ENCODE data around the gene CSE1L. TPM values are rescaled to one million over a fixed set of nuclear protein-coding genes. Genes with fewer than 3 reads are reported as not detected.
"Not testable (repeated sequence)": the region's sequence is repeated elsewhere in the genome, so short reads cannot be mapped to it uniquely, and the experiment has no call there.

Gene CSE1L, protein sequence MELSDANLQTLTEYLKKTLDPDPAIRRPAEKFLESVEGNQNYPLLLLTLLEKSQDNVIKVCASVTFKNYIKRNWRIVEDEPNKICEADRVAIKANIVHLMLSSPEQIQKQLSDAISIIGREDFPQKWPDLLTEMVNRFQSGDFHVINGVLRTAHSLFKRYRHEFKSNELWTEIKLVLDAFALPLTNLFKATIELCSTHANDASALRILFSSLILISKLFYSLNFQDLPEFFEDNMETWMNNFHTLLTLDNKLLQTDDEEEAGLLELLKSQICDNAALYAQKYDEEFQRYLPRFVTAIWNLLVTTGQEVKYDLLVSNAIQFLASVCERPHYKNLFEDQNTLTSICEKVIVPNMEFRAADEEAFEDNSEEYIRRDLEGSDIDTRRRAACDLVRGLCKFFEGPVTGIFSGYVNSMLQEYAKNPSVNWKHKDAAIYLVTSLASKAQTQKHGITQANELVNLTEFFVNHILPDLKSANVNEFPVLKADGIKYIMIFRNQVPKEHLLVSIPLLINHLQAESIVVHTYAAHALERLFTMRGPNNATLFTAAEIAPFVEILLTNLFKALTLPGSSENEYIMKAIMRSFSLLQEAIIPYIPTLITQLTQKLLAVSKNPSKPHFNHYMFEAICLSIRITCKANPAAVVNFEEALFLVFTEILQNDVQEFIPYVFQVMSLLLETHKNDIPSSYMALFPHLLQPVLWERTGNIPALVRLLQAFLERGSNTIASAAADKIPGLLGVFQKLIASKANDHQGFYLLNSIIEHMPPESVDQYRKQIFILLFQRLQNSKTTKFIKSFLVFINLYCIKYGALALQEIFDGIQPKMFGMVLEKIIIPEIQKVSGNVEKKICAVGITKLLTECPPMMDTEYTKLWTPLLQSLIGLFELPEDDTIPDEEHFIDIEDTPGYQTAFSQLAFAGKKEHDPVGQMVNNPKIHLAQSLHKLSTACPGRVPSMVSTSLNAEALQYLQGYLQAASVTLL
- 69.3 TPM for polyA plus RNA-seq (2013, experiment 1 of 2; ENCODE audit: insufficient read length)
- polyA plus RNA-seq (2013, experiment 2 of 2; ENCODE audit: insufficient read length) = 74.1 TPM

DNA sequence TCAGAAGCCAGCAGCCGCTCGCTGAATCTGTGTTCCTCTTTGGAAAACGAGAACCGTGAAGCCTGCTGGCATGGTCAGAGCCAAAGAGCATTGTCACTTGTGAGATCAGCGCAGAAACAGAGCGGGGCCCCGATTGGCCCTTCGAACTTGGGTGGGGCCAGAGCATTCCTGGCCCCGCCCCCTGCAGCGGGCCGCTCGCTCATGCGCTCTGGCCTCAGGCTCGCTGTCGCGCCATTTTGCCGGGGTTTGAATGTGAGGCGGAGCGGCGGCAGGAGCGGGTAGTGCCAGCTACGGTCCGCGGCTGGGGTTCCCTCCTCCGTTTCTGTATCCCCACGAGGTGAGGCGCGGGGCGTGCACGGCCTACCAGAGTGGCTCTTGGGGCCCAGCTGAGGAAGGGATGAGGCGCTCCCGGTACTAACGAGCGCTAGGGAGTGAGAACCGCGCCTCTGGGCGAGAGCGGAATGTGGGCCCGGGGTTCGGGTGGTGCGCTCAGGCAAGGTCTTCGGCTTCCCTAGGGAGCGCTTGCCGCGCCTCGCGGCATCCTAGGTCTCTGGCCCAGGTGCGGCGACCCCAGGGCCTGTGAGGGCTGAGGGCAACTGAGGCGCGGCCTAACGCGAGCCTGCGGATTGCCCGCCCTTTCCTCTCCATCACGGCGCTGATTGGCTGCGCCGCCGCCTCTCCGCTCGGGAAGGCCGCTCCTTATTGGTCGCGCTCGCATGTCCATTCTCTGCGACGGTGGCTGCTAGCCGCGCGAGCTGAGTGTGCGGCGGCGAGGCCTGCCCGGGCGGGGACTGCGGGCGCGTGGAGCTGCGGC lies at the start of gene CSE1L:
TSS of gene CSE1L (plus strand) at position 226 of the 814 bp plus-strand sequence. CDS start 12,152 bp downstream, outside the sequence.
- peak; percentile 96 for DNase-seq

DNA sequence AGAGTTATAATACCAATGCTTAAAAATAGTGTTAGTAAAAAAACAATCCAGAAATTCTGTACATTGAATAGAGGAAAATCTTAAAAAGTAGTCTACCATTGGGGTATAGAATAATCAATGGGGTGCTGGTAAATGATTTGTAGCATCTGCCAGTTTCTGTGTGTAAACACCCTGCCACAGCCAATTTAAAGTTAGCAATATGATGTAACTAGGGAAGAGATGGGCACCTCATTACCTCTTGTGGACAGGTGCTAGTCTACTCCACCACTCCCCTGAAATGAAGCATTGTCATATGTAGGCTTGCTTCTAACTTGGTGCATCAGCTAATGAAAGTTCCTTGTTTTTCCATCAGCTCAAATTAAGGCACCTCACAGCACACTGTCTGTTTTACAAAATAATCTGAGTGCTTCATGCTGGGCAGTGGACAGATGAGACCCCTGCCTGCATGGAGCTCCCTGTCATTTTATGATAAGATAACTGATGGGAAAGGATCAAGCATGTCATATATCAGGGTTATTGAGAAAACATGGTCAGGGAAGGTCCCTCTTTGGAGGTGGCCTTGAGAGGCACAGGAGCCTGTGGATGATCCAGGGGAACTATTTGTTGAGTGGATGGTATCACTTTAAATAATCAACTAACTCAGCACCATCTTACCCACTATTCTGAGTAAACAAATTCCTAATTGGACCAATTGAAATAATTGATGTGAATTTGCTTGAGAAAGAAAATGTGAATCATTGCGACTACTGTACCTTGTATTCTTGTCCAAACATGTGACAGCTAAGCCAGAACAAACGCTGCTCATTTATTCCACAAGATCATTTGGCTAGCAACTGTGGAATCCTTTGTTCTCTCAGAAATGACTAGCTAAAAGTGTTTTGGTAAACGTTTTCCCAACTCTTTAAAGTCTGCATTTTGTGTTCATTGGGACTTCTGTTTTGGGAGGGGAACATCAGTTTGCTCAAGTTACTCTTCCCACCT lies 45.9 kb upstream of the CSE1L start:
- DNase-seq = no peak

DNA sequence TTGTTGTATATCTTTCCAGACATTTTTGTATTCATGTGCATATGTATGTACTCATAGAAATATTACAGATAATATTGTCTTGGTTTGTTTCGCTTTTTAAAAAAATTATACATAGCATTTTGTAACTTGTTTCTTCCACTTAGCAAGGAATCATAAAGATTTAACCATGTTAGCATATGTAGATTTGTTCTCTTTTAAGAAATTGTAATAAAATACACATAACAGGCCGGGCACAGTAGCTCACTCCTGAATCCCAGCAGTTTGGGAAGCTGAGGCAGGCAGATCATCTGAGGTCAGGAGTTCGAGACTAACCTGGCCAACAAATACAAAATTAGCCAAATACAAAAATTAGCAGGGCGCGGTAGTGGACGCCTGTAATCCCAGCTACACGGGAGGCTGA lies 44.4 kb upstream of the CSE1L start:
- DNase-seq = no peak

DNA sequence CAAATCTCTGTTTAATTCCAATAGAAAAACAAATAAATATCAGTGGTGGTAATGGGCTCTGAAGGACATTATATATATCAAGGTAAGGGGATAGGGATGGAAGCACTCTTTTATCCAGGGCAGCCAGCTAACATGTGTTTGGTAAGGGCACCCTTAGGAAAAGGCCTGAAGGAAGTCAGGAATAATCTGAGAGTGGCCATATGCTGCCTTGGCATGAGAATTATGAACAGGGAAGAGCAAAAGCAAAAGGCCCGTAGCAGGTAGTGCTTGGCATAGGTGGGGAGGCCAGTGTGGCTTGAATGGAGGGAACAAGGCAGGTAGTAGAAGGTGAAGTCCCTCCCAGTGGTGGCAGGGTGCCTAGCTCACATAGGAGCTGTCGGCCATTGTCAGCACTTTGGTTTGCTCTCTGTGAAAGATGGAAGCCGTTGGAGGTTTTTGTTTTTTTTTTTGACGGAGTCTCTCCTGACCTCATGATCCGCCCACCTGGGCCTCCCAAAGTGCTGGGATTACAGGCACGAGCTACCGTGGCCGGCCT lies 39.6 kb upstream of the CSE1L start:
- no peak for DNase-seq

DNA sequence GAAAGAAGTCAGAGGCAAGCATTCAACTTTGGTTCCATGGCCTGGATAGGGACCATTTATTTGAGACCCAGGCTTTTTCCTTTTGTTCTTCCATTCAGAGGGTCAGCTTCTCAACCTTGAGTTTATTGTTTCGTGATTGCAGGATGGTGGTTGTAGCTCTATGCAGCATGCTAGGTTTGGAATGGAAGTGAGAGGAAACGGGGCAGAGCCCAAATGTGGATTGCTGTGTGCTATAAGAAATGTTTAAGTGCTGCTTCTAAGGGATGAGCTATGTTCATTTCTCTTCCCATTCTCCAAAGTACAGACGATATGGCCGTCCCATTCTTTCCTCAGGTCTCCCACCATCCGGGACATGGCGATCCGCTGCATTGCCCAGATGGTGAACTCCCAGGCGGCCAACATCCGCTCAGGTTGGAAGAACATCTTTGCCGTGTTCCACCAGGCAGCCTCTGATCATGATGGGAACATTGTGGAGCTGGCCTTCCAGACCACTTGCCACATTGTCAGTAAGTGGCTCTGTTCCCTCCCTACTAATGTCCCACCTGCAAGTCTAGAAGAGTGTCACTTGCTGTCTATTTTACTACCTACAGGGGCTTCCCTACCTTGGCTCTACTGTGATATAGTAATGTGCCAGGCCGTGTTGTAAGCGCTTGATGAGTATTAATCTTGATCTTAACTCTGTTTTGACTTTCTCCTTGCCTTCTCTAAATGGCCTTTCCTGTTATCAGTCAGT lies 36.0 kb upstream of the CSE1L start:
- no peak for DNase-seq

DNA sequence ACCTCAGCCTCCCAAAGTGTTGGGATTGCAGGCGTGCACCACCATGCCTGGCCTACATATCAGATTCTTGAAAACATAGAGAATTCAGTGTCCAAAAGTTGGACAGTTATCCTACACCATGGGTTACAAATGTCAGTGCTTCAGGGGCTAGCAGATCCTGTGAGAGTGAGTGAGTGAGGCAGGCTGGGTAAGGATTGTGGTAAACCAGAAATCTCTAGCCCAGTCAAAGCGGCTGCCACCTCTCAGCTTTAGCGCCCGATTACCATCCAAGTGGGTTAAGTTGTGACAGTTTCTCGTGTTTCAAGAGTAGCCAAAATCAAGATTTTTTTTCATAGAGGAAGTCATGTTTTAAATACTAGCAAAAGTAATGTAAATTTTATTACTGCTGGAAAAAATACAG lies 21.9 kb upstream of the CSE1L start:
- DNase-seq = no peak

DNA sequence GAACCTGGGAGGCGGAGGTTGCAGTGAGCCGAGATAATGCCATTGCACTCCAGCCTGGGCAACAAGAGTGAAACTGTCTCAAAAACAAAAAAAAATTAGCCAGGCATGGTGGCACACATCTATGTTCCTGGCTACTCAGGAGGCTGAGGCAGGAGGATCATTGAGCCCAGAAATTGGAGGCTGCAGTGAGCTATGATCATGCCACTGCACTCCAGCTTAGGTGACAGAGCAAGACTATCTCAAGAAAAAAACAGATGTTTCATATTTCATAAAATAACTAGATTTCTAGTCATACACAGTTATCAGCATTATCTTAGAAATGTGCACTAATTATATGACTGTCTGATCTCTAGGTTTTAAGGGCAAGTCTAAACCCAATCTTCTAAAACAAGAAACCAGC lies 17.9 kb upstream of the CSE1L start:
- not testable (repeated sequence) for DNase-seq

DNA sequence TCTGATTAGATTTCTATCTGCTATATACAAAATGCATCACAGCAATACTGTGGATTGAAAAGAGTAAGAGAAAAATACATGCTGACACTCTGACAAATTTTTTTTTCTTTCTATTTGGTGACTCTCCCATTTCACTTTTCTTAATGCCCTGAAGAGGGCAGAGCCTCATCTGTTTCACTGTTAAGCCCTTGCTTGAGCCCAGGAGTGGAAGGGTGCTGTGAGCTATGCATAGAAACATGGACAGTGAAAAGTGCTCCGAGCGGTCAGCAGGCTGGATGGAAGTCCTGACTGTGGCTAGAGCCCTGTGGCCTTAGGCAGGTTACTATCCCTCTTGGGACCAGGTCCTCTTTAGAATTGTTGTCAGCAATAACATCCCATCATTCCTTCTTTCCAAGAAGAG lies 17.4 kb upstream of the CSE1L start:
- DNase-seq = peak; percentile 57

DNA sequence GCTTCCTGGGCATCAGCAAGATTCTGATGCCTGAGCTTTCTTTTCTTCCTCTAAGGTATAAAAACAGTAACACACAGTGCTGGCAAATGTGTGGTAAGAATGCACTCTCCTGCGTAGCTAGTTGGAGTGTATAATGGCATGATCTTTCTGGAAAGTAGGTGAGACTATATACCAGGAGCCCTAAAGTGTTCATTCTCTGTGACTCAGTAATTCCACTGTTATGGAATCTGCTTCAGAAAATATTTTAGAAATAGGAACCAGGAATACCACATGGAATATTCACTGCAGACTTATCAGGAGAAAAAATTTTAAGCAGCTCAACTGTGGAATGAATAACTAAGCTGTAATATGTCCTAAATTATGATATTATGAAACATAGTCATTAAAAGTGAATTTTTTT lies 16.9 kb upstream of the CSE1L start:
- peak; percentile 78 for DNase-seq

DNA sequence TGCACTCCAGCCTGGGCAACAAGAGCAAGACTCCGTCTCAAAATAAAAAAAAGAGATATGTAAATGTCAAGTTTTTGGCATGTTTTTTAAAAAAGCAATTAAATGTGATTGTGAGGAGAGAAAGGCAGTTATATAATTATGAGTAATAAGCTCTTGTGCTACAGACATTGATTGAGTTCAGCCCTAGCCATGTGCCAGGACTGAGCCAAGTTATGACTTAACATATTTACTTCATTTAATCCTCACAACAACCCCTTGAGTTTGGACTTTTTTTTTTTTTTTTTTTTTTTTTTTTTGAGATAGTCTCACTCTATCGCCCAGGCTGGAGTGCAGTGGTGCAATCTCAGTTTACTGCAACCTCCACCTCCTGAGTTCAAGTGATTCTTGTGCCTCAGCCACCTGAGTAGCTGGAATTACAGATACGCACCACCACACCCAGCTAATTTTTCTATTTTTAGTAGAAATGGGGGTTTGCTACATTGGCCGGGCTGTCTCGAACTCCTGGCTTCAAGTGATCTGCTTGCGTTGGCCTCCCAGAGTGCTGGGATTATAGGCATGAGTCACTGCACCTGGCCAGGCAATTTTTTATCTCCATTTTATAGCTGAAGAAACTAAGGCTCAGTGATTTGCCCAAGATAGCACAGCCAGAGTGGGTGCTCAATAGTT lies 15.0 kb upstream of the CSE1L start:
- no peak for DNase-seq

DNA sequence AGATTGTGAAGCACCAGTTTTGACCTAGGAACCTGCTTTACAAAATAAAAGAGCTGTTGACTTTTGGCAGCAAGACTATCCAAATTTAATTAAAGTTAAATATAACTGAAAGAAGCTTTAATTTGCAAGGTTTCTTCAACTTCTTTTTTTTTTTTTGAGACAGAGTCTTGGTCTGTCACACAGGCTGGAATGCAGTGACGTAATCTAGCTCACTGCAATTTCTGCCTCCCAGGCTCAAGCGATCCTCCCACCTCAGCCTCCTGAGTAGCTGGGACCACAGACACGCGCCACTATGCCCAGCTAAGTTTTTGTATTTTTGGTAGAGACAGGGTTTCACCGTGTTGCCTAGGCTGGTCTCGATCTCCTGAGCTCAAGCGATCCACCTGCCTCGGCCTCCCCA lies 13.7 kb upstream of the CSE1L start:
- DNase-seq = no peak

DNA sequence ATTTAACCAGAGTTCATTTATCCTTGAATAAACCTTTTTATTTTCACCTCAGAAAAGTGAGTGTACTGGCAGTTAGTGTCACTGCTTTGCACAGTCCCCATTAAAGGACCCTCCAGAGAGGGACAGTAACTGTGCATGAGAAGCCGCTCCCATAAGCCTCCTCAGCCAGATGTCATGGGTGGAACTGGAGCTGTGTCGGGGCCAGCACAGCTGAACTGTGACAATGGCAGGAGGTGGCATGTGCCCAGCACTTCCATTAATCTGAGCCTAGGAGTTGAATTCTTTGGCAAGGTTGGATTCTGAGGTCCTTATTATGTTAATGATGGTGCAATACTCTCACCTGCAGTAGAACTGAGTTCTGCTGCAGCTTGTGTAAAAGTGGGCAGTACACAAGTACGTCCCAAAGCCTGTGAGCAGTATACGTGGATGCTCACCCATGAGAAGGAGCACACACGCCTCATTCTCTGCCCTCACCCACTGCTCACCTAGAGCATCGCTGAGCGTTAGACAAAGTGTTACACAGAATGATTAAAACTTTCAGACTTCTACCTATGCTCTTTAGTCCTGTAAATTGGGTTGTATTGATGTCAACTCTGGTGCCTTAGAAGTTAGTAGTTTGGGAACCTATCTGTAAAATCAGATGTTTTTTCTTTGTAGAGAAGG lies 11.9 kb upstream of the CSE1L start:
- no peak for DNase-seq

DNA sequence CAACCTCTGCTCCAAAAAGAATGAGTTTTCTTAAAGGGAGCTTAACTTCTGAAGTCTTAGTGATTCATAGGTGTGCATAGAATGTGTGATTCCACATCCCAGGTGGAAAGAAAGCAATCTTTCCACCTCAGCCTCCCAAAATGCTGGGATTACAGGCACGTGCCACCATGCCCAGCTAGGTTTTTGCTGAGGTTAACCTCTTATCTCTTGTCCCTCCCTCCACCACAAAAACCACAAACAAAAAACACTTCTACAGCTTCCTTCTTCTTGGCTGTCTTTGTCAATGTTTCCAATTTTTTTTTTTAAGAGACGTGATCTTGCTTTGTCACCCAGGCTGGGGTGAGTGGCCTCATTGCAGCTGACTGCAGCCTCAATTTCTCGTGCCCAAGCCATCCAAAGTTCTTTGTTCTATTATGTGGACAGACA lies 8.1 kb upstream of the CSE1L start:
- no peak for DNase-seq

DNA sequence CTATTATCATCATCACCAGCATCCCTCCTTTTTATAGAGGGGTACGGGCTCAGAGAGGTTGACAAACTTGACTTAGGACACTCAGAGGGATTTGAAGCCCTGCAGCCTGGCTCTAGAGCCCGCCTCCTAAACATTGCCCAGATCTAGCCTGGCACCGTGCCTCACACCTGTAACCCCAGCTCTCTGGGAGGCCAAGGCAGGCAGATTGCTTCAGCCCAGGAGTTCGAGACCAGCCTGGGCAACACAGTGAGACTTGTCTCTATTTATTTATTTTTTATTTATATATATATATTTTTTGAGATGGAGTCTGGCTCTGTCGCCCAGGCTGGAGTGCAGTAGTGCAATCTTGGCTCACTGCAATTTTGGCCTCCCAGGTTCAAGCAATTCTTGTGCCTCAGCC lies 6.3 kb upstream of the CSE1L start:
- no peak for DNase-seq

DNA sequence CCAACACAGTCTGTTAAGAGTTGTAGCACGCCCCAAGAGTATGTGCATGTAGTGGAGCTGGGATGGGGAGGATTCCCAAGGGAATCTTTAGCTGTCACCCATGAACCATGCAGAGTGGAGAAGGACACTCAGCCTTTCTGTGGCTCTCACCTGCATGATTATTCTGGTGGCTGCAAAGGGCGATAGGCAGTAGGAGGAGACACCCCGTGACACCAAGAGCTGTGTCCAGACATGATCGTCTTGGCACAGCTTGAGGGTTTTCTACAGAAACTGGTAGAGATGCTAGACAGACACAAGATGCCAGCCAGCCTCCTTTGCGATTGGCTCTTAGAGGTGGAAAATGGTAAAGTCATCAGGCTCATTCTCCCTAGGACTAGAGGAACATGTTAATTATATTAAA lies 3.1 kb upstream of the CSE1L start:
- no peak for DNase-seq

DNA sequence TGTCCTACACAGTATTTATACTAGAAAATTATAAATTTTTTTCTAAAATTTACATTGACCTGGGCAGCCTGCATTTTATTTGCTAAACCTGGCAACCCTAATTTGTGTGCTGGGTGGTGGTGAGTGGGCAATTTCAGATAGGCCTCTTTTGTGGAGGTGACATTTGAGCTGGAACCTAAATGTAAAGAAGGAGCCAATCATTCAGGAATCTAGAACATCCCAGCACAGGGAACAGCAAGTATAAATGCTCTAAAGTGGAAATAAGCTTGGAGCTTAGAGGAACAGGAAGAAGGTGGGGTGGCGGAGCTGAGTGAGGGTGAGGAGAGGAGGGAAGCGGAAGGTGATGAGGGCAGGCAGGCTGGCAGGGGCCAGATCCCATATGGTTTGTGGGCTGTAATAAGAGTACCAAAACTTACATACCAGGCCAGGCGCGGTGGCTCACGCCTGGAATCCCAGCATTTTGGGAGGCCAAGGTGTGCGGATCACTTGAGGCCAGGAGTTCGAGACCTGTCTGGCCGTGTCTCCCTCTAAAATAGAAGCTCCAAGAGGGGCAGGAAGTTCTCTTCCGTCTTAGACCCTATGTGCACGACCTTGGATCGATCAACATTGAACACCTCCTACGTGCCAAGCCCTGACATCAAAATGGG lies 549 bp upstream of the CSE1L start:
- DNase-seq = no peak

DNA sequence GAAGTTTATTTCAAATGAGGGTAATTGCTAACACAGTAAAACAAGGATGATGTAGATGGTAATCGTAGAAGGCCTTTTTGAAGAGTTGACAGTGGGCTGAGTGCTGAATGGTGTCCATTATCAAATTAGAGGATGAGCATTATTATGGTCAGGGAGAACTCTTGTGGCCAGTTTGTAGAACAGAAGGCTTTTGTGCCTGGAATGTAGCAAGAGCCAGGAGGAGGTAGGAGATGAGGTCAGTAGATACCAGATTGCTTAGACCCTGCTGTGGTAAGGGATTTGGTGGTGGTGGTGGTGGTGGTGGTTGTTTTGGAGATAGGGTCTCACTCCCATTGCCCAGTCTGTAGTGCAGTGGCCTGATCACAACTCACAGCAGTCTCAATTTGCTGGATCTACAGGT lies 6.2 kb downstream of the CSE1L start:
- DNase-seq = no peak

DNA sequence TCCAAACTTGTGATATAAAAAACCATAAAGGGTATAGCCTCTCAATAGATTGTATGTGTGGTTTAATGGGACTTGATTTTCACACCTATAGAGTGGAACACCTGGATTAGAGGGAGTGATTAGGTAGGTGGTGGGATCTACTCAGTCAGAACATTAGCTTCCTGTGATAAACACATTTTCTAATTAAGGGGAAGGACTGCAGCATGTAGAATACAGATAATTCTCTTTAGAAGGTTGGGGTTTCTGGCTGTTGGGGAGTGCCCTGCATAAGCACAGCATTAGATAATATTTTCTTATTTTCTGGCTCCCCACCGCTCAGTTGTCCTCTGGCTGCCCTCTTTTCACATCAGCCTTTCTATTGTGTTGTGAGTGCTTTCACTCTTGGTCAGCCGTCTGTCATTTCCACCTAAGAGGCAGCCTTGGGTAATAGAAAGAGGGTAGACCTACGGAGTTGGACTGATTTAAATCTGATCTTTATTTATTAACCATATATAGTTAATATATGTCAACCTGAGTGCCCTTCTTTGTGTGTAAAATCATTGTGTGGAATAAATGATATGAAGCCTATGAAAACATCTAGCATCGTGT lies 8.0 kb downstream of the CSE1L start:
- DNase-seq = no peak

All from fibroblast of skin of scalp (primary cell).